ENCODE measurements around the gene GBP3.
A peak's percentile ranks its signal among the peaks of the same experiment; 100 is the strongest.
"Not testable (repeated sequence)": the region's sequence is repeated elsewhere in the genome, so short reads cannot be mapped to it uniquely, and the experiment has no call there.

Gene GBP3

GRCh38 chr1:89022167-89022959, at the start of gene GBP3:
Gene GBP3, minus strand, starts transcription at chr1:89022866. Its CDS starts 2,145 bp downstream, at chr1:89020721.
- H3K27me3 Mint-ChIP-seq (ENCODE audit: low read depth) = no peaks in the 10 kb centered on the region
- H3K4me3 Mint-ChIP-seq = peak within 1 kb of the TSS; percentile 88
- H3K36me3 Mint-ChIP-seq (ENCODE audit: low read depth) = peaks cover 48% of the 10 kb centered on the region
- H3K27ac Mint-ChIP-seq = peak within 1 kb of the TSS; percentile 84
- H3K9me3 Mint-ChIP-seq = peaks cover 15% of the 10 kb centered on the region
- peaks cover 36% of the 10 kb centered on the region for H3K4me1 Mint-ChIP-seq (ENCODE audit: low read depth)
- no peak for DNase-seq (ENCODE audit: low spot score)

- Mint-ChIP-seq H3K4me1 (ENCODE audit: low read depth) (peaks cover 29% of the 10 kb centered on the region), H3K27me3 (ENCODE audit: low read depth) (peaks cover 9% of the 10 kb centered on the region), H3K27ac (peak overlapping the region; percentile 76), H3K36me3 (ENCODE audit: low read depth) (peaks cover 11% of the 10 kb centered on the region), H3K4me3 (peak overlapping the region; percentile 77), H3K9me3 (peaks cover 21% of the 10 kb centered on the region)
- DNase-seq (ENCODE audit: low spot score) = no peak
These were observed 47.8 kb upstream of the GBP3 start for GRCh38 chr1:89070509-89070908.

GRCh38 chr1:89069951-89070350, 47.3 kb upstream of the GBP3 start:
- DNase-seq (ENCODE audit: low spot score) = no peak
- H3K4me1 Mint-ChIP-seq (ENCODE audit: low read depth) = peaks cover 32% of the 10 kb centered on the region
- H3K4me3 Mint-ChIP-seq = peak overlapping the region; percentile 77
- H3K27me3 Mint-ChIP-seq (ENCODE audit: low read depth) = peaks cover 9% of the 10 kb centered on the region
- H3K9me3 Mint-ChIP-seq = peaks cover 21% of the 10 kb centered on the region
- peaks cover 12% of the 10 kb centered on the region for H3K36me3 Mint-ChIP-seq (ENCODE audit: low read depth)
- peak overlapping the region; percentile 76 for H3K27ac Mint-ChIP-seq

- Mint-ChIP-seq H3K9me3 (peaks cover 5% of the 10 kb centered on the region), H3K4me1 (ENCODE audit: low read depth) (peaks cover 38% of the 10 kb centered on the region), H3K27ac (peak overlapping the region; percentile 33), H3K27me3 (ENCODE audit: low read depth) (no peaks in the 10 kb centered on the region), H3K36me3 (ENCODE audit: low read depth) (peaks cover 21% of the 10 kb centered on the region), H3K4me3 (no peak overlapping the region)
- DNase-seq (ENCODE audit: low spot score) = no peak
These were observed 45.6 kb upstream of the GBP3 start for GRCh38 chr1:89068291-89068690.

- Mint-ChIP-seq H3K27ac (peak within 1 kb of the TSS; percentile 84), H3K4me3 (peak within 1 kb of the TSS; percentile 96), H3K4me1 (ENCODE audit: low read depth) (peaks cover 62% of the 10 kb centered on the region), H3K36me3 (ENCODE audit: low read depth) (peaks cover 47% of the 10 kb centered on the region), H3K9me3 (no peaks in the 10 kb centered on the region), H3K27me3 (ENCODE audit: low read depth) (no peaks in the 10 kb centered on the region)
- DNase-seq (ENCODE audit: low spot score) = no peak
These were observed 42.6 kb upstream of the GBP3 start, which contains the start of gene GBP1 for GRCh38 chr1:89065079-89065868. Gene GBP1, minus strand, starts transcription at chr1:89065208. Its CDS starts 1,974 bp downstream, at chr1:89063234.

GRCh38 chr1:89064632-89065031, 42.0 kb upstream of the GBP3 start:
- H3K4me3 Mint-ChIP-seq = peak overlapping the region; percentile 96
- DNase-seq (ENCODE audit: low spot score) = no peak
- no peaks in the 10 kb centered on the region for H3K9me3 Mint-ChIP-seq
- H3K4me1 Mint-ChIP-seq (ENCODE audit: low read depth) = peaks cover 59% of the 10 kb centered on the region
- H3K27me3 Mint-ChIP-seq (ENCODE audit: low read depth) = no peaks in the 10 kb centered on the region
- H3K27ac Mint-ChIP-seq = peak overlapping the region; percentile 84
- peaks cover 51% of the 10 kb centered on the region for H3K36me3 Mint-ChIP-seq (ENCODE audit: low read depth)

- Mint-ChIP-seq H3K4me1 (ENCODE audit: low read depth) (peaks cover 51% of the 10 kb centered on the region), H3K27ac (no peak overlapping the region), H3K9me3 (no peaks in the 10 kb centered on the region), H3K4me3 (peak overlapping the region; percentile 96), H3K36me3 (ENCODE audit: low read depth) (peaks cover 63% of the 10 kb centered on the region), H3K27me3 (ENCODE audit: low read depth) (no peaks in the 10 kb centered on the region)
- DNase-seq (ENCODE audit: low spot score) = no peak
These were observed 40.4 kb upstream of the GBP3 start for GRCh38 chr1:89063094-89063493.

GRCh38 chr1:89060091-89060490, 37.4 kb upstream of the GBP3 start:
- peak overlapping the region; percentile 82 for H3K4me3 Mint-ChIP-seq
- DNase-seq (ENCODE audit: low spot score) = no peak
- peaks cover 41% of the 10 kb centered on the region for H3K4me1 Mint-ChIP-seq (ENCODE audit: low read depth)
- H3K27me3 Mint-ChIP-seq (ENCODE audit: low read depth) = no peaks in the 10 kb centered on the region
- H3K9me3 Mint-ChIP-seq = no peaks in the 10 kb centered on the region
- peaks cover 90% of the 10 kb centered on the region for H3K36me3 Mint-ChIP-seq (ENCODE audit: low read depth)
- no peak overlapping the region for H3K27ac Mint-ChIP-seq

GRCh38 chr1:89051955-89052312, 29.3 kb upstream of the GBP3 start:
- no peaks in the 10 kb centered on the region for H3K9me3 Mint-ChIP-seq
- H3K4me1 Mint-ChIP-seq (ENCODE audit: low read depth) = peaks cover 6% of the 10 kb centered on the region
- peaks cover 79% of the 10 kb centered on the region for H3K36me3 Mint-ChIP-seq (ENCODE audit: low read depth)
- DNase-seq (ENCODE audit: low spot score) = no peak
- no peak overlapping the region for H3K27ac Mint-ChIP-seq
- no peak overlapping the region for H3K4me3 Mint-ChIP-seq
- H3K27me3 Mint-ChIP-seq (ENCODE audit: low read depth) = no peaks in the 10 kb centered on the region

GRCh38 chr1:89051300-89051954, 28.8 kb upstream of the GBP3 start:
- Mint-ChIP-seq H3K36me3 (ENCODE audit: low read depth) (peaks cover 74% of the 10 kb centered on the region), H3K27ac (no peak overlapping the region), H3K27me3 (ENCODE audit: low read depth) (no peaks in the 10 kb centered on the region), H3K9me3 (no peaks in the 10 kb centered on the region), H3K4me1 (ENCODE audit: low read depth) (peaks cover 6% of the 10 kb centered on the region), H3K4me3 (no peak overlapping the region)
- DNase-seq (ENCODE audit: low spot score) = no peak

- no peak overlapping the region for H3K27ac Mint-ChIP-seq
- no peak for DNase-seq (ENCODE audit: low spot score)
- H3K4me3 Mint-ChIP-seq = no peak overlapping the region
- no peaks in the 10 kb centered on the region for H3K27me3 Mint-ChIP-seq (ENCODE audit: low read depth)
- peaks cover 67% of the 10 kb centered on the region for H3K36me3 Mint-ChIP-seq (ENCODE audit: low read depth)
- no peaks in the 10 kb centered on the region for H3K9me3 Mint-ChIP-seq
- H3K4me1 Mint-ChIP-seq (ENCODE audit: low read depth) = peaks cover 6% of the 10 kb centered on the region
These were observed 28.0 kb upstream of the GBP3 start for GRCh38 chr1:89050649-89051033.

- H3K4me3 Mint-ChIP-seq; H3K27me3 Mint-ChIP-seq (ENCODE audit: low read depth); DNase-seq (ENCODE audit: low spot score); H3K27ac Mint-ChIP-seq; H3K4me1 Mint-ChIP-seq (ENCODE audit: low read depth); H3K9me3 Mint-ChIP-seq: not testable (repeated sequence)
- H3K36me3 Mint-ChIP-seq (ENCODE audit: low read depth) = peaks cover 63% of the 10 kb centered on the region
These were observed 27.4 kb upstream of the GBP3 start for GRCh38 chr1:89049901-89050648.

GRCh38 chr1:89049187-89049586, 26.5 kb upstream of the GBP3 start:
- not testable (repeated sequence) for DNase-seq (ENCODE audit: low spot score); H3K4me3 Mint-ChIP-seq; H3K27me3 Mint-ChIP-seq (ENCODE audit: low read depth); H3K27ac Mint-ChIP-seq; H3K4me1 Mint-ChIP-seq (ENCODE audit: low read depth); H3K9me3 Mint-ChIP-seq
- peaks cover 60% of the 10 kb centered on the region for H3K36me3 Mint-ChIP-seq (ENCODE audit: low read depth)
